Activated T-helper 17 cell treated with anti-CD3 and anti-CD28 coated beads, Interleukin-2, amount 50 U/mL, for 72 hours (primary cell): ENCODE results near the gene RIPOR3. TPM values are rescaled to one million over a fixed set of nuclear protein-coding genes. Genes with fewer than 3 reads are reported as not detected.
A peak's percentile ranks its signal among the peaks of the same experiment; 100 is the strongest.

Source experiments
- ATAC-seq: fragments of 150-1000 bp; cut with Tn5 transposase; replicated peaks from 2 replicates; pipeline ENCODE4 v1.10.0; 2021; ENCODE audit warnings: mild to moderate bottlenecking, moderate library complexity
- H3K27ac Mint-ChIP-seq: one replicate; pipeline ENCODE4 v1.8.0; 2022; ENCODE audit warnings: mixed read lengths
- H3K27me3 Mint-ChIP-seq: one replicate; pipeline ENCODE4 v1.8.0; 2022; ENCODE audit warnings: mixed read lengths
- H3K36me3 Mint-ChIP-seq: one replicate; pipeline ENCODE4 v1.8.0; 2022; ENCODE audit warnings: low read depth, mild to moderate bottlenecking, mixed read lengths
- H3K4me1 Mint-ChIP-seq: one replicate; pipeline ENCODE4 v1.8.0; 2022; ENCODE audit warnings: mixed read lengths
- H3K4me3 Mint-ChIP-seq: one replicate; pipeline ENCODE4 v1.8.0; 2022; ENCODE audit warnings: mild to moderate bottlenecking, mixed read lengths
- H3K9me3 Mint-ChIP-seq: one replicate; pipeline ENCODE4 v1.8.0; 2022; ENCODE audit warnings: mixed read lengths
- total RNA-seq, 2 donors: library from RNA; stranded (reverse); gene quantifications; one replicate each; pipeline ENCODE4 v1.2.3, GENCODE V29; 2022

RIPOR3 gene
- total RNA-seq, 2 donors from 2014 or later: not detected

GRCh38 chr20:50615407-50615806, 75.9 kb downstream of the RIPOR3 start:
- Mint-ChIP-seq H3K4me3 (no peak overlapping the region), H3K36me3 (no peaks in the 10 kb centered on the region), H3K27ac (no peak overlapping the region), H3K9me3 (no peaks in the 10 kb centered on the region), H3K27me3 (no peaks in the 10 kb centered on the region), H3K4me1 (no peaks in the 10 kb centered on the region)
- no peak for ATAC-seq

- Mint-ChIP-seq H3K4me3 (no peak overlapping the region), H3K4me1 (no peaks in the 10 kb centered on the region), H3K27me3 (no peaks in the 10 kb centered on the region), H3K9me3 (no peaks in the 10 kb centered on the region), H3K36me3 (no peaks in the 10 kb centered on the region), H3K27ac (no peak overlapping the region)
- no peak for ATAC-seq
Measured at GRCh38 chr20:50613438-50614169, 77.7 kb downstream of the RIPOR3 start.

GRCh38 chr20:50611128-50611810, 80.1 kb downstream of the RIPOR3 start:
- H3K4me3 Mint-ChIP-seq: no peak overlapping the region
- no peaks in the 10 kb centered on the region for H3K27me3 Mint-ChIP-seq
- no peak overlapping the region for H3K27ac Mint-ChIP-seq
- H3K9me3 Mint-ChIP-seq: no peaks in the 10 kb centered on the region
- H3K36me3 Mint-ChIP-seq: no peaks in the 10 kb centered on the region
- no peak for ATAC-seq
- no peaks in the 10 kb centered on the region for H3K4me1 Mint-ChIP-seq

- H3K9me3 Mint-ChIP-seq: no peaks in the 10 kb centered on the region
- no peaks in the 10 kb centered on the region for H3K4me1 Mint-ChIP-seq
- no peaks in the 10 kb centered on the region for H3K36me3 Mint-ChIP-seq
- no peak overlapping the region for H3K4me3 Mint-ChIP-seq
- ATAC-seq: no peak
- no peaks in the 10 kb centered on the region for H3K27me3 Mint-ChIP-seq
- no peak overlapping the region for H3K27ac Mint-ChIP-seq
Measured at GRCh38 chr20:50610212-50610718, 81.1 kb downstream of the RIPOR3 start.

- Mint-ChIP-seq H3K4me3 (no peak overlapping the region), H3K9me3 (no peaks in the 10 kb centered on the region), H3K27ac (no peak overlapping the region), H3K4me1 (no peaks in the 10 kb centered on the region), H3K27me3 (no peaks in the 10 kb centered on the region), H3K36me3 (no peaks in the 10 kb centered on the region)
- no peak for ATAC-seq
Measured at GRCh38 chr20:50609438-50609989, 81.8 kb downstream of the RIPOR3 start.

GRCh38 chr20:50608750-50609104, 82.6 kb downstream of the RIPOR3 start:
- Mint-ChIP-seq H3K9me3 (no peaks in the 10 kb centered on the region), H3K4me1 (no peaks in the 10 kb centered on the region), H3K27me3 (peaks cover 4% of the 10 kb centered on the region), H3K27ac (no peak overlapping the region), H3K36me3 (no peaks in the 10 kb centered on the region), H3K4me3 (no peak overlapping the region)
- no peak for ATAC-seq

- no peak overlapping the region for H3K4me3 Mint-ChIP-seq
- H3K27me3 Mint-ChIP-seq: peaks cover 4% of the 10 kb centered on the region
- no peaks in the 10 kb centered on the region for H3K4me1 Mint-ChIP-seq
- no peaks in the 10 kb centered on the region for H3K36me3 Mint-ChIP-seq
- no peak for ATAC-seq
- no peak overlapping the region for H3K27ac Mint-ChIP-seq
- H3K9me3 Mint-ChIP-seq: no peaks in the 10 kb centered on the region
Measured at GRCh38 chr20:50607850-50608749, 83.2 kb downstream of the RIPOR3 start.

GRCh38 chr20:50607436-50607835, 83.9 kb downstream of the RIPOR3 start:
- peaks cover 4% of the 10 kb centered on the region for H3K27me3 Mint-ChIP-seq
- H3K27ac Mint-ChIP-seq: no peak overlapping the region
- H3K36me3 Mint-ChIP-seq: no peaks in the 10 kb centered on the region
- no peak for ATAC-seq
- no peaks in the 10 kb centered on the region for H3K9me3 Mint-ChIP-seq
- H3K4me3 Mint-ChIP-seq: no peak overlapping the region
- H3K4me1 Mint-ChIP-seq: no peaks in the 10 kb centered on the region

- ATAC-seq: no peak
- H3K36me3 Mint-ChIP-seq: no peaks in the 10 kb centered on the region
- no peaks in the 10 kb centered on the region for H3K9me3 Mint-ChIP-seq
- H3K27me3 Mint-ChIP-seq: peaks cover 7% of the 10 kb centered on the region
- no peak overlapping the region for H3K27ac Mint-ChIP-seq
- H3K4me1 Mint-ChIP-seq: no peaks in the 10 kb centered on the region
- no peak overlapping the region for H3K4me3 Mint-ChIP-seq
Measured at GRCh38 chr20:50605136-50605535, 86.2 kb downstream of the RIPOR3 start.

GRCh38 chr20:50604451-50604850, 86.9 kb downstream of the RIPOR3 start:
- H3K36me3 Mint-ChIP-seq: no peaks in the 10 kb centered on the region
- H3K27ac Mint-ChIP-seq: no peak overlapping the region
- H3K9me3 Mint-ChIP-seq: no peaks in the 10 kb centered on the region
- H3K4me3 Mint-ChIP-seq: no peak overlapping the region
- ATAC-seq: no peak
- peaks cover 7% of the 10 kb centered on the region for H3K27me3 Mint-ChIP-seq
- no peaks in the 10 kb centered on the region for H3K4me1 Mint-ChIP-seq

- Mint-ChIP-seq H3K4me3 (no peak overlapping the region), H3K27me3 (peaks cover 7% of the 10 kb centered on the region), H3K9me3 (no peaks in the 10 kb centered on the region), H3K27ac (peak overlapping the region; percentile 54), H3K4me1 (no peaks in the 10 kb centered on the region), H3K36me3 (no peaks in the 10 kb centered on the region)
- ATAC-seq: no peak
Measured at GRCh38 chr20:50602432-50603088, 88.8 kb downstream of the RIPOR3 start.

GRCh38 chr20:50601511-50602431, 89.6 kb downstream of the RIPOR3 start:
- Mint-ChIP-seq H3K4me1 (no peaks in the 10 kb centered on the region), H3K27ac (no peak overlapping the region), H3K9me3 (no peaks in the 10 kb centered on the region), H3K36me3 (no peaks in the 10 kb centered on the region), H3K4me3 (no peak overlapping the region), H3K27me3 (peaks cover 7% of the 10 kb centered on the region)
- no peak for ATAC-seq

GRCh38 chr20:50600281-50600895, 91.0 kb downstream of the RIPOR3 start:
- Mint-ChIP-seq H3K27ac (no peak overlapping the region), H3K9me3 (no peaks in the 10 kb centered on the region), H3K36me3 (no peaks in the 10 kb centered on the region), H3K4me3 (no peak overlapping the region), H3K27me3 (peaks cover 7% of the 10 kb centered on the region), H3K4me1 (peaks cover 3% of the 10 kb centered on the region)
- no peak for ATAC-seq
